ENCODE data around the gene ASPG.

DNA sequence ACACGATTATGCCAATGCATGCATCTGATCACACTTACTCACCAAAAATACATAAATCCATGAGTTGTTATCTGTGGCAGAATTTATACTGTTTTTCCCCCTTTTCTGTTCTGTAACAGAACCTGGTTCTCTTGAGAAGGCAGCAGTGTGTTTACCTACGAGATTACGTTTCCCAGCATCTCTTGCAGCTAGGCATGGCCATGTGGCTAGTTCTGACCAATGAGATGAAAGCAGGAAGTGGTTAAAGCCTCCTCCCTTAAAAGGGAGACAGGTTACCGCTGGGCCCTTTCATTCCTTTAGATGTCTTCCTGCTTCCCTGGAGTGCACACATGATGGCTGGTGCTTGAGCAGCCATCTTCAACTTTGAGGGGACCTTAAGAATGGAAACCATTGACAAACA lies 11.7 kb upstream of the ASPG start:
- no peak for TF ChIP-seq POLR2AphosphoS5 (IDR thresholded peaks at IDR 0.05)
- no peak for TF ChIP-seq MXI1 (conservative IDR thresholded peaks at IDR 0.05; ENCODE audit: poor library complexity, severe bottlenecking)
- no peak for TF ChIP-seq TAF1 (IDR thresholded peaks at IDR 0.05; ENCODE audit: low read depth)
- TF ChIP-seq EZH2 (IDR thresholded peaks at IDR 0.05; ENCODE audit: borderline replicate concordance, insufficient read depth, low read length, poor library complexity, severe bottlenecking): no peak
- TF ChIP-seq CTCF (IDR thresholded peaks at IDR 0.05; ENCODE audit: poor library complexity, severe bottlenecking): no peak
- TF ChIP-seq RAD21 (conservative IDR thresholded peaks at IDR 0.05): no peak
- TF ChIP-seq EP300 (conservative IDR thresholded peaks at IDR 0.05; ENCODE audit: poor library complexity, severe bottlenecking): no peak

All from neural cell (in vitro differentiated cells).